Measurements from ENCODE around the gene HMOX1. TPM values are rescaled to one million over a fixed set of nuclear protein-coding genes. Genes with fewer than 3 reads are reported as not detected.
"Not testable (repeated sequence)": the region's sequence is repeated elsewhere in the genome, so short reads cannot be mapped to it uniquely, and the experiment has no call there.

Gene HMOX1
- polyA plus RNA-seq, 1 donor, result 18.1 TPM

- no peak for DNase-seq
These were observed 55.5 kb downstream of the HMOX1 start for GRCh38 chr22:35436421-35436820.

GRCh38 chr22:35437049-35437448 lies 56.2 kb downstream of the HMOX1 start:
- no peak for DNase-seq

- not testable (repeated sequence) for DNase-seq
These were observed 57.9 kb downstream of the HMOX1 start for GRCh38 chr22:35438673-35439364.

GRCh38 chr22:35439365-35439717 lies 58.4 kb downstream of the HMOX1 start:
- DNase-seq, result no peak

GRCh38 chr22:35440129-35440528 lies 59.2 kb downstream of the HMOX1 start:
- no peak for DNase-seq

- no peak for DNase-seq
These were observed 60.7 kb downstream of the HMOX1 start for GRCh38 chr22:35441489-35442100.

GRCh38 chr22:35442471-35442870 lies 61.6 kb downstream of the HMOX1 start:
- DNase-seq, result no peak

- no peak for DNase-seq
These were observed 62.4 kb downstream of the HMOX1 start for GRCh38 chr22:35443338-35443737.

Other genes starting within 250 kb of the HMOX1 start
- gene HMGXB4, start 123.6 kb upstream of the HMOX1 start, polyA plus RNA-seq (ENCODE audit: insufficient read length), result 13.7 TPM
- 35.6 TPM for gene TOM1, start 81.2 kb upstream of the HMOX1 start, polyA plus RNA-seq (ENCODE audit: insufficient read length)
- gene MCM5, start 19.0 kb downstream of the HMOX1 start, polyA plus RNA-seq (ENCODE audit: insufficient read length), result 34.3 TPM
- gene RASD2, start 159.7 kb downstream of the HMOX1 start, polyA plus RNA-seq (ENCODE audit: insufficient read length), result 25.4 TPM
- 215 TPM for gene MB, start 236.2 kb downstream of the HMOX1 start, polyA plus RNA-seq (ENCODE audit: insufficient read length)